ENCODE data around the gene CBL. TPM values are rescaled to one million over a fixed set of nuclear protein-coding genes. Genes with fewer than 3 reads are reported as not detected.
"Not testable (repeated sequence)": the region's sequence is repeated elsewhere in the genome, so short reads cannot be mapped to it uniquely, and the experiment has no call there.

CBL gene
- total and polyA plus RNA-seq, 2 donors, result 8.0 to 15.5 TPM

DNA sequence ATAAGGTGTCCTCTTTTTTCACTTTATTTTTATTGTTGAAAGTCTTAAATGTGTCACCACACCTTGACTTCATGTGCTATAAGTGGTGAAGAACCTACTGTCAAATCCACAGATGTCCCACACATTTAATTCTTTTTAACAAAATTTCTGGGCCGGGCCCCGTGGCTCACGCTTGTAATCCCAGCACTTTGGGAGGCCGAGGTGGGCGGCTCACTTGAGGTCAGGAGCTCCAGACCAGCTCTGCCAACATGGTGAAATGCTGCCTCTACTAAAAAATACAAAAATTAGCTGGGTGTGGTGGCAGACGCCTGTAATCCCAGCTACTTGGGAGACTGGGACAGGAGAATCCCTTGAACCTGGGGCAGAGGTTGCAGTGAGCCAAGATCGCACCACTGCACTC, 3.0 kb downstream of the CBL start:
- Histone ChIP-seq H3K27ac (ENCODE audit: low read depth) (no peak overlapping the region), H3K36me3 (ENCODE audit: insufficient read depth) (no peaks in the 10 kb centered on the region), H3K4me1 (ENCODE audit: insufficient read depth) (no peaks in the 10 kb centered on the region), H3K4me3 (ENCODE audit: low read depth, low read length) (no peak overlapping the region)
- 85% methylated on average over 7 of the region's 7 CpGs for WGBS
- no peak for DNase-seq (ENCODE audit: extremely low spot score)

DNA sequence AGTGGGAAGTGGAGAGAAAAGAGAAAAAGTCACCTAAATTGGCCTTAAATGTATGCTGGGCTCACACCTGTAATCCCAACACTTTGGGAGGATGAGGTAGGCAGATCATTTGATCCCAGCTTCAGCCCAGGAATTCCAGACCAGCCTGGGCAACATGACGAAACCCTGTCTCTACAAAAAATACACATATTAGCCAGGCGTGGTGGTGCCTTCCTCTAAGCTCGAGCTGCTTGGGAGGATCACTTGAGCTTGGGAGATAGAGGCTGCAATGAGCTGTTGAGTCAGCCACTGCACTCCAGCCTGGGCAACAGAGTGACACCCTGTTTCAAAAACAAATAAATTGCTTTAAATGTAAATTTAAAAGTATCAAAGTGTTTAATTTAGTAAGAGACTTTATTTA, 3.9 kb downstream of the CBL start:
- no peak overlapping the region for H3K27ac ChIP-seq (ENCODE audit: low read depth)
- WGBS, result 90% methylated on average over 3 of the region's 3 CpGs
- H3K4me3 ChIP-seq (ENCODE audit: low read depth, low read length), result no peak overlapping the region
- H3K36me3 ChIP-seq (ENCODE audit: insufficient read depth), result no peaks in the 10 kb centered on the region
- no peaks in the 10 kb centered on the region for H3K4me1 ChIP-seq (ENCODE audit: insufficient read depth)
- no peak for DNase-seq (ENCODE audit: extremely low spot score)

DNA sequence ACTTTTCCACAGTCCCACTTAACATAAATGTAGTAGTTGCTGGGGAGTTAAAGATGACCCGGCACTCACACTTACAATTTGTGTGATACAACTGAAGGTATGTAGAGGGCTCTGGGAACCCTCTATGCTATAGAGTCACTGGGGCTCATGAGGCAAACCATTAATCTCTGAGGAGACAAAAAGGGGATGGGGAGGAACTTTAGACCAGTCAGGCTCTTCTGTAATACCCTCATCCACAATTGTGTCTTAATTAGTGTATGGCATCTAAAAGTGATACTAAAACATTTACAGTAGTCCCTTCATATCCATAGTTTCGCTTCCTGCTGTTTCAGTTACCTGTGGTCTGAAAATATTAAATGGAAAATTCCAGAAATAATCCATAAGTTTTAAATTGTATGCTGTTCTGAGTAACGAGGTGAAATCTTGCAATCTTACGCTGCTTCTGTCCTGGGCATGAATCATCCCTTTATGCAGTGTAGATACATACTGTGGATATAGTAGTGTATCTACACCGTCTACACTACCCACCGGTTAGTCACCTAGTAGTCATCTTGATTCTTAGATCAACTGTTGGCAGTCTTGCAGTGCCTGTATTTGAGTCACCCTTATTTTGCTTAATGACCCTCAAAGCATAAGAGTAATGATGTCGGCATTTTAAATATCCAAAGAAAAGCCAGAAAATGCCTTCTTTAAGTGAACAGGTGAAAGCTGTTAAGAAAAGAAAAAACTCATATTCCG, 12.2 kb downstream of the CBL start:
- no peak for DNase-seq (ENCODE audit: extremely low spot score)
- no peaks in the 10 kb centered on the region for H3K4me1 ChIP-seq (ENCODE audit: insufficient read depth)
- 89% methylated on average over 8 of the region's 8 CpGs for WGBS
- H3K4me3 ChIP-seq (ENCODE audit: low read depth, low read length), result no peak overlapping the region
- no peak overlapping the region for H3K27ac ChIP-seq (ENCODE audit: low read depth)
- H3K36me3 ChIP-seq (ENCODE audit: insufficient read depth), result no peaks in the 10 kb centered on the region

DNA sequence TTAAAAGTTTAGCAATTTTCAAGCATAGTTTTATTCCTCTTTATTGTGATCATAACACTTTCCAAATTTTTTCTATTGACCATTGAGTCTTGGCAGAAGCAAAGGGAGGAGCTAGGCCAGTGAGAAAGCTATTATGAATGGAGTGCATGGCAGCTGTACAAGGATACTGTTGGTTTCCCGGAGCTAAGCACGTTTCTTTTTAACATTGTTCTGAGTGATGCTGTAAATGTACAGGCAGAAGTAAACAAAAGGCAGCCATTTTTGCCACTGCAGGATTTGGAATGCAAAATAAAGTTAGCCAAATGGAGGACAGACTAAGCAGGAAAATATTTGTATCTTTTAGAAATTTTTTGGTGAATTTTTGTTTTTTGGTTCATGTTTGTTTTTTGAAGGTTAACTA, 16.2 kb downstream of the CBL start:
- no peaks in the 10 kb centered on the region for H3K4me1 ChIP-seq (ENCODE audit: insufficient read depth)
- no peak for DNase-seq (ENCODE audit: extremely low spot score)
- H3K27ac ChIP-seq (ENCODE audit: low read depth), result no peak overlapping the region
- H3K36me3 ChIP-seq (ENCODE audit: insufficient read depth), result no peaks in the 10 kb centered on the region
- H3K4me3 ChIP-seq (ENCODE audit: low read depth, low read length), result no peak overlapping the region
- WGBS, result 6% methylated on average over 2 of the region's 2 CpGs

DNA sequence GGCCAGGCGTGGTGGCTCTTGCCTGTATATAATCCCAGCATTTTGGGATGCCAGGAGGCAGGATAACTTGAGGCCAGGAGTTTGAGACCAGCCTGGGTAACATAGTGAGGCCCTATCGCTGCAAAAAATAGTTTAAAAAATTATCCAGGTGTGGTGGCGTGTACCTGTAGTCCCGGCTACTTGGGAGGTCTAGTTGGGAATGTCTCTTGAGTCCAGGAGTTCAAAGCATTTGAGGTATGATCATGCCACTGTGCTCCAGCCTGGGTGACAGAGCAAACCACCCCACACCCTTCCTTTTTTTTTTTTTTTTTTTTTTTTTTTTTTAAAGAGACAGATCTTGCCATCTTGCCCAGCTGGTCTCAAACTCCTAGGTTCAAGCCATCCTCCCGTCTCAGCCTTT, 16.8 kb downstream of the CBL start:
- H3K4me3 ChIP-seq (ENCODE audit: low read depth, low read length), result no peak overlapping the region
- no peaks in the 10 kb centered on the region for H3K4me1 ChIP-seq (ENCODE audit: insufficient read depth)
- WGBS, result 96% methylated on average over 5 of the region's 5 CpGs
- H3K27ac ChIP-seq (ENCODE audit: low read depth), result no peak overlapping the region
- H3K36me3 ChIP-seq (ENCODE audit: insufficient read depth), result no peaks in the 10 kb centered on the region
- DNase-seq (ENCODE audit: extremely low spot score), result no peak

DNA sequence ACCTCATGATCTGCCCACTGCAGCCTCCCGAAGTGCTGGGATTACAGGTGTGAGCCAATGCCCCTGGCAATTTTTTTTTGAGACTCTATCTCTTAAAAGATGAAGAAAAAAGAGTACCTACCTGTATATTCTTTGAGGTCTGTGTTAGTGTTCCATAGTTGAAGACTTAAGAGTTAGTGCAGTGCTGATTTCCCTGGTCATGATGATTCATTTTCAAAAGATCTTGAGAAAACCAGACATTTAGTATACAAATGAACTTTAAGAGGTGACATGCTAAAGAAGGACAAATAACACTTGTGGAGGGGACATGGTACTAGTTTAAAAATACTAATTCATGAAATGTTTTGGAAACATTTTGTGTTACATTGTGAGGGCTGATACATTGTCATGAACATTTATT, 17.7 kb downstream of the CBL start:
- Histone ChIP-seq H3K4me3 (ENCODE audit: low read depth, low read length) (no peak overlapping the region), H3K36me3 (ENCODE audit: insufficient read depth) (no peaks in the 10 kb centered on the region), H3K4me1 (ENCODE audit: insufficient read depth) (no peaks in the 10 kb centered on the region), H3K27ac (ENCODE audit: low read depth) (no peak overlapping the region)
- no peak for DNase-seq (ENCODE audit: extremely low spot score)
- 100% methylated on average over 1 of the region's 1 CpG for WGBS

DNA sequence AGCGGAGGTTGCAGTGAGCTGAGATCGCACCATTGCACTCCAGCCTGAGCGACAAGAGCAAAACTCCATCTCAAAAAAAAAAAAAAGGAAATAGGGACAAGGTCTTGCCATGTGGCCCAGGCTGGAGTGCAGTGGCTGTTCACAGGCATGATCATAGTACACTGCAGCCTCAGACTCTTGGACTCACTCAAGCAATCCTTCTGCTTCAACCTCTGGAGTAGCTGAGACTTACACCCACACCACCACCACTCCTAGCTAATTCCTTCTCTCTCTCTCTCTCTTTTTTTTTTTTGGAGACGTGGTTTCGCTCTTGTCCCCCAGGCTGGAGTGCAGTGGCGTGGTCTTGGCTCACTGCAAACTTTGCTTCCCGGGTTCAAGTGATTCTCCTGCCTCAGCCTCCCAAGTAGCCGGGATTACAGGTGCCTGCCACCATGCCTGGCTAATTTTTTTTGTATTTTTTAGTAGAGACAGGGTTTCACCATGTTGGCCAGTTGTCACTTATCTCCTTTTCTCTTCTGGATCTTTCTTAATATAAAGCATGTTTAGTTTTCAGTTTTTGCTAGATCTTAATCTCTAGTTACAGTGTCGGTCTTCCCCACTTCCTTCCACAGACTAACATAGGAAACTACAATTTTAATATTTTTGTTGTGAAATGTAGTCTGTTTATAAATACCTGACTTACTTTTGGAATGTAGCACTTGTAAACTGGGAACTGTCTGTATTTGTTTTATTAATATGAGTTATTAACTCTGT, 22.6 kb downstream of the CBL start:
- H3K27ac ChIP-seq (ENCODE audit: low read depth); H3K36me3 ChIP-seq (ENCODE audit: insufficient read depth); H3K4me1 ChIP-seq (ENCODE audit: insufficient read depth); H3K4me3 ChIP-seq (ENCODE audit: low read depth, low read length); DNase-seq (ENCODE audit: extremely low spot score): not testable (repeated sequence)
- 83% methylated on average over 9 of the region's 9 CpGs for WGBS

DNA sequence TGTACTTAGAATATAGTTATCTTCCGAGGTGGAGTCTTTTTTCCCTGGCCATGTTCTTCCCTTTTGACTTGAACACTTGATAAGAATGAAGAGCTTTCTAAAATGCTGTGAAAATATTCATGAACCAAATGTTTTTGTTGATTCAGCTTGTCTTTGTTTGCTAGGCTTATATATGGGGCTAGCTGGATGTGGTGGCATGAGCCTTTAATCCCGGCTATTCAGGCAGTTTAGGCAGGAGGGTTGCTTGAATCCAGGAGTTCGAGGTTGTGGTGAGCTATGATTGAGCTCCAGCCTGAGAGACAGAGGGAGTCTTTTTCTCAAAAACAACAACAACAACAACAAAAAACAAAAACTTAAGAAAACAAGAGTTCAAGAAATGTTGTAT, 23.1 kb downstream of the CBL start:
- WGBS, result 65% methylated on average over 3 of the region's 3 CpGs

DNA sequence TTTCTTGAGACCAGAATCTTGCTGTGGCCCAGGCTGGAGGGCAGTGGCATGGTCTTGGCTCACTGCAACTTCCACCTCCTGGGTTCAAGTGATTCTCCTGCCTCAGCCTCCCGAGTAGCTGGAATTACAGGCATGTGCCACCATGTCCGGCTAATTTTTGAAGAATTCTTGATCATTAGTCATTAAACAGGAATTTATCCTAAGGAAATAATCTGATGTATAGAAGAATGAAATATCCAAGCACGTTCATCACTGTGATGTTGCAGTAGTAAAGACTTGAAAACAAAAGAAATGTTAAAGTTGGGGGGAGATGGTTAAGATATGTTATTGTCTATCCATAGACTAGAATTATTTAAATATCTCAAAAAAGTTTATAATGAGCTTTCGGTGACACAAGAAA, 23.6 kb downstream of the CBL start:
- peaks cover 3% of the 10 kb centered on the region for H3K36me3 ChIP-seq (ENCODE audit: insufficient read depth)
- WGBS, result 91% methylated on average over 4 of the region's 4 CpGs
- no peak for DNase-seq (ENCODE audit: extremely low spot score)
- H3K27ac ChIP-seq (ENCODE audit: low read depth), result no peak overlapping the region
- H3K4me3 ChIP-seq (ENCODE audit: low read depth, low read length), result no peak overlapping the region
- no peaks in the 10 kb centered on the region for H3K4me1 ChIP-seq (ENCODE audit: insufficient read depth)

More for the DNA sequence above, 23.1 kb downstream of the CBL start:
- H3K4me3 ChIP-seq (ENCODE audit: low read depth, low read length), result no peak overlapping the region
- no peaks in the 10 kb centered on the region for H3K4me1 ChIP-seq (ENCODE audit: insufficient read depth)
- no peak for DNase-seq (ENCODE audit: extremely low spot score)
- H3K36me3 ChIP-seq (ENCODE audit: insufficient read depth), result no peaks in the 10 kb centered on the region
- no peak overlapping the region for H3K27ac ChIP-seq (ENCODE audit: low read depth)

DNA sequence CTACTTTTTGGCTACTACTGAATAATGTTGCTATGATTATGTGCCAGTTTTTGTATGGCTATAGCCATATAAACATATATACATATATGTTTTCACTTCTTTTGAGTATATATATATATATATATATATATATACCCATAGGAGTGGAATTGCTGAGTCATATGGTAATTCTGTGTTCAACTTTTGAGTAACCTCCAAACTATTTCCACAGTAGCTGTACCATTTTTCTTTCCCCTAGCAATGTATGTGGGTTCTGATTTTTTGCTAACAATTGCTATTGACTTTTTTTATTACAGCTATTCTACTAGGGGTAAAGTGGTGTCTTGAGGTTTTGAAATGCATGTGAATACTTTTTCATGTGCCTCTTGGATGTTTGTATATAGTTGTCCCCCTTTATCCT, 30.4 kb downstream of the CBL start:
- Histone ChIP-seq H3K27ac (ENCODE audit: low read depth) (no peak overlapping the region), H3K4me3 (ENCODE audit: low read depth, low read length) (no peak overlapping the region), H3K4me1 (ENCODE audit: insufficient read depth) (no peaks in the 10 kb centered on the region), H3K36me3 (ENCODE audit: insufficient read depth) (peaks cover 3% of the 10 kb centered on the region)
- DNase-seq (ENCODE audit: extremely low spot score), result no peak

DNA sequence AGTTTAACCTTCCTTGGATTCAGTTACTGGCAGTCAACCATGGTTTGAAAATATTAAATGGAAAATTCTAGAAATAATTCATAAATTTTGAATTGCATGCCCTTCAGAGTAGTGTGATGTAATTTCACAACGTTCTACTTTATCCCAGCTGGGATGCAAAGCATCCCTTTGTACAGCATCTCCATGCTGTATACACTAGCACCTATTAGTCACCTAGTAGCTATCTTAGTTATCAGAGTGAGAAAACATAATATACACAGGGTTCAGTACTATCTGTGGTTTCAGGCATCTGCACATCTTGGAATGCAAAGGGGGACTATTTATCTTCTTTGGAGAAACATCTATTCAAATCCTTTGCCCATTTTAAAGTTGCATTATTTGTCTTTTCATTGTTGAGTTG, 30.8 kb downstream of the CBL start:
- H3K27ac ChIP-seq (ENCODE audit: low read depth), result no peak overlapping the region
- 32% methylated on average over 1 of the region's 1 CpG for WGBS
- H3K36me3 ChIP-seq (ENCODE audit: insufficient read depth), result peaks cover 3% of the 10 kb centered on the region
- DNase-seq (ENCODE audit: extremely low spot score), result no peak
- H3K4me3 ChIP-seq (ENCODE audit: low read depth, low read length), result no peak overlapping the region
- H3K4me1 ChIP-seq (ENCODE audit: insufficient read depth), result no peaks in the 10 kb centered on the region

DNA sequence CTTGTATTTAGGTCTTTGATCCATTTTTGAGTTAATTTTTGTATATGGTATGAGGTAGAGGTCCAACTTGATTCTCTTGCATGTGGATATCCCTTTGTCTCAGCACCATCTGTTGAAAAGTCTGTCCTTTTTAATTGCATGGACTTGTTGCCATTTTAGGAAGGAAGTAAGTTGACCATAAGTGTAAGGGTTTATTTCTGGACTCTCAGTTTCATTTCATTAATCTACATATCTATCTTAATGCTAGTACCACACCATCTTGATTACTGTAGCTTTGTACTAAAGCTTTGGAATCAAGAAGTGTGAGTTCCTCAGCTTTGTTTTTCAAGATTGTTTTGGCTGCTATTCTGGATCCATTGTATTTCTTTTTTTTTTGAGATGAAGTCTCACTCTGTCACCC, 31.4 kb downstream of the CBL start:
- H3K4me3 ChIP-seq (ENCODE audit: low read depth, low read length), result no peak overlapping the region
- no peaks in the 10 kb centered on the region for H3K4me1 ChIP-seq (ENCODE audit: insufficient read depth)
- peaks cover 3% of the 10 kb centered on the region for H3K36me3 ChIP-seq (ENCODE audit: insufficient read depth)
- DNase-seq (ENCODE audit: extremely low spot score), result no peak
- H3K27ac ChIP-seq (ENCODE audit: low read depth), result no peak overlapping the region

DNA sequence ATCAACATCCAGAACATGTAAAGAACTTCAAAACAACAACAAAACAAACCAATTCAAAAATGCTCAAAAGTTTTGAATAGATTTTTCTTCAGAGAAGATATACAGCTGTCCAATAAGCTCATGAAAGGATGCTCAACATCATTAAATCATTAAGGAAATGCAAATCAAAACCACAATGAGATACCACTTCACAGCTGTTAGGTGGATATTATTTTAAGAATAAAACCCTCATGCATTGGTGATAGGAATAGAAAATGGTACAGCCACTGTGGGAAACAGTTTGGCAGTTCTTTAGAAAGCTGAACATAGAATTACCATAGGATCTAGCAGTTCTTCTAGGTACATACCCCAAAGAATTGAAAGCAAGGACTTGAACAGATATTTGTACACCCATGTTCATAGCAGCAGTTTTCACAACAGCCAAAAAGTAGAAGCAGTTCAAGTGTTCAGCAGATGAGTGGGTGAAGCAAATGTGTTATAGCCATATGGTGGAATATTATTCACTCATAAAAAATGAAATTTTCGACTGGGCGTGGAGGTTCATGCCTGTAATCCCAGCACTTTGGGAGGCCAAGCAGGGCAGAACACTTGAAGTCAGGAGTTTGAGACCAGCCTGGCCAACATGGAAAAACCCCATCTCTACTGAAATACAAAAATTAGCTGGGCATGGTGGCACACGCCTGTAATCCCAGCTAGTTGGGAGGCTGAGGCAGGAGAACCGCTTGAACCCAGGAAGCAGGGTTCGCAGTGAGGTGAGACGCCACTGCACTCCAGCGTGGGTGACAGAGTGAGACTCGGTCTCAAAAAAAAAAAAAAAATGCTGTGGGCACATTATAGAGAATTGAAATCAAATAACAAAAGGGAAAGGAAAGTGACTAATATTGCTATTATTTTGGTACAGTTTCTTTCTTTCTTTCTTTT, 42.9 kb downstream of the CBL start:
- DNase-seq (ENCODE audit: extremely low spot score), result no peak
- 96% methylated on average over 8 of the region's 8 CpGs for WGBS
- H3K27ac ChIP-seq (ENCODE audit: low read depth), result no peak overlapping the region

DNA sequence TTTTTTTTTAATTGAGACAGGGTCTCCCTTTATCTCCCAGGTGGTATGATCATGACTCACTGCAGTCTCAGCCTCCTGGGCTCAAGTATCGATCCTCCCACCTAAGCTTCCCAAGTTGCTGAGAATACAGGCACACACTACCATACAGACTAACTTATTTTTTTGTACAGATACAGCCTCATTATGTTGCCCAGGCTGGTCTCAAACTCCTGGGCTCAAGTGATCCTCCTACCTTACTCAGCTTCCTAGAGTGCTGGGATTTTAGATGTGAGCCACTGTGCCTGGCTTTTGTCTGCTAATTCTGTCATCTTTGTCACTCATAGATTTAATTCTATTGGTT, 43.5 kb downstream of the CBL start:
- 75% methylated on average over 1 of the region's 1 CpG for WGBS
- H3K4me3 ChIP-seq (ENCODE audit: low read depth, low read length), result no peak overlapping the region
- no peak overlapping the region for H3K27ac ChIP-seq (ENCODE audit: low read depth)
- H3K4me1 ChIP-seq (ENCODE audit: insufficient read depth), result no peaks in the 10 kb centered on the region
- no peak for DNase-seq (ENCODE audit: extremely low spot score)
- no peaks in the 10 kb centered on the region for H3K36me3 ChIP-seq (ENCODE audit: insufficient read depth)

More for the DNA sequence above, 42.9 kb downstream of the CBL start:
- no peaks in the 10 kb centered on the region for H3K4me1 ChIP-seq (ENCODE audit: insufficient read depth)
- H3K4me3 ChIP-seq (ENCODE audit: low read depth, low read length), result no peak overlapping the region
- no peaks in the 10 kb centered on the region for H3K36me3 ChIP-seq (ENCODE audit: insufficient read depth)

Measured in urinary bladder (tissue), 4 donors.